NCI-H524 (cell line): ENCODE measurements around the gene KCNH3.
A peak's percentile ranks its signal among the peaks of the same experiment; 100 is the strongest.

Experiments used
- DNase-seq, 2 experiments: peaks; one replicate each; lab custom pipeline; 2025; lab: John Stamatoyannopoulos, UW

KCNH3 gene

DNA sequence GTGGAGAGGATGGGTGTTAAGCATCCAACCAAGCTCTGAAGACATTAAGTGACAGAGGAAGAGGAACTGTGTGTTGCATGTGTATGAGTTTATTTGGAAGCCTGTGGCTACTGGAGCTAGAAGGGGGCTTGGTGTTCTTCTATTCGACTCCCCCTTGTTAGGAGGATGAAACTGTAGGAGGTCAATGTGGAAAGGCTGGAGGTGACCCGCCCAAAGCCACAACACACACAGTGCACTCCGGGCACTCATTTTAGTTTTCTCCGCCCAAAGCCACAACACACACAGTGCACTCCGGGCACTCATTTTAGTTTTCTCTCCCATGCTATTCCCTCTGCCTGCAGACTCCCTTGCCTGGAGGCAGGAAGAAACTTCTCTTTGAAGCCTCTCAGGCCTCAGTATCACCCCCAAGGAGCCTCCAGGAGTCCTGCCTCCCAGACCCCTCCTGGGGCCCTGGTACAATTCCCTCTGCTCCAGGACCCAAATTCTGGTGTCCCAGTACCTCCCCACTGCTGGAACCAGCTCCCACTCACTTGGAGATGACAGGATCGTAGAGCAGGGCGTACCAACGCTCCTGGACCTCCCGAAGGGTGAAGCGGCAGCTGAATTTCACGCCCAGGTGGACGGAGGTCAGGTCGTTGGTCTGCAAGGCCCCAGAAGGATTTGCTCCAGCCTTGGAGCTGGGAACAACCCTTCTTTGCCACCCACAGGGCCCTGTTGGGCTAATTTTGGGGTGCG is 25.3 kb downstream of the KCNH3 start:
- no peak for DNase-seq

DNA sequence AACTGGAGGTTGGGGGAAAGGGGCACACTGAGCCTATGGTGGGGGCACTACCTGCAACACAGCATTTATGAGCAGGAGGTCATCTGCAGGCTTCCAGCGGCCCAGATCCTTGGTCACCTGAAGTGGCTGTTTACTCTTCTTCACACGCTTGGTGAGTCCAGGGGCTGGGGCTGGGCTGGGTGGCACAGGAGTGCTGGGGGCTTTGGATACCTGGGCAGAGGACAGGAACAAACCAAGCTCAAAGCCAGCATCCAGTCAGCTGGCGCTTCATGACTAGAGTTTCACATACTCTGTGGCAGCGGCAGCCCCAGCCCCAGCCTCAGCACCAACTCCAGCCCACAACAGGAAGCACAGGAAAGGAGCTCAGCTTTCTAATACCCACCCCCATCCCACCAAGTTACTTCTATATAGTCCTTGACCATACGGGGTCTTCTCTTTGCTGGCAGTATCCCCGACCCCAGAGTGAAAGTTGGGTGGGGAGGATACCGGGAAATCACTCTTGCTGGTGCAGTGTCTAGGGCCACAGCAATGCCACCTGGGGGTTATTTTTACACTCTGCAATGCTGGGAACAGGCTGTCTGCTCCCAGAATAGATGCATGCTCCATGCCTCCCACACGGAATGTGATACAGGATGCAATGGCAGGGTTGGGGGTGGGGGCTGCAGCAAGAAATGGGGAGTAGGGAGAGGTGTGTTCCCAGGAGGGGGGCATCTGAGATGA is 26.0 kb downstream of the KCNH3 start:
- DNase-seq = no peak

DNA sequence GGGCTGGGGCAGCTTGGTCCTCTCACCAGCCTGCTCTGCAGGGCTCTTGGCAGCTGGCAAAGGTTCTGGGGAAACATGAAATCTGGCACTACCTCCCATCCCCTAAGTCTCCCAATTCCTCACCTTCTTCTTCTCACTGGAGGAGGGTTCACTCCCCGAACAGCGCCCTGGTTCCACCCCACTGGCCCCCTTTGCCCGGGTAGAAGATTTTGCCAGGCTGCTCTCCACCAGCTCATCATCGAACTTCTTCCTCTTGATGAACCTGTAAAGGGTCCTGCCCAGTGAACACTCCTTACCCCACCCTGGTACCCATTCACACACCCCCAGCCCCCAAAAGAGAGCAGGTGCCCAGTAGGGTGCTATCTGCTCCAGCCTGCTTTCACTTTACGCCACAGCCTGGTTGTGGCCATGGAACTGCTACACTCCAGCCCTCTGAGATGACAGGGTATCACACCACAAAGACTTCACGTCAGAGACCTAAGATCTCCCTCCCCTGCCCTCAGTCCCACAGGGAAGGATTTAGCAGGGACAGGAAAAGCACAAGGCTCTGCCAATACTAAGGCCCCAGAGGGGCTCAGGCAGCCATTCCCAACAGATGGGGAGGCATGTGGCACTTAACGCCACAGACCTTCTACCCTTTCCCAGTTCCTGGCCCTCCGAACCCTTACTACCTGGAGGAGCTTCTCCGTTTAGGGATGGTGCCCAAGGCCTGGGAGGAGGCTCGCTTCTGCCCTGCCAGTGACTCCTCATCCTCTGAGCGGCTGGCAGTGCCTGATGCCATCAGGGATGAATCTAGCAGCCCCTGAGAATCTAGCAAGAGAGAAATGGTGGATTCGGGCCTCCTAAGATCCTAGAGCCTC is 26.8 kb downstream of the KCNH3 start:
- DNase-seq = no peak

DNA sequence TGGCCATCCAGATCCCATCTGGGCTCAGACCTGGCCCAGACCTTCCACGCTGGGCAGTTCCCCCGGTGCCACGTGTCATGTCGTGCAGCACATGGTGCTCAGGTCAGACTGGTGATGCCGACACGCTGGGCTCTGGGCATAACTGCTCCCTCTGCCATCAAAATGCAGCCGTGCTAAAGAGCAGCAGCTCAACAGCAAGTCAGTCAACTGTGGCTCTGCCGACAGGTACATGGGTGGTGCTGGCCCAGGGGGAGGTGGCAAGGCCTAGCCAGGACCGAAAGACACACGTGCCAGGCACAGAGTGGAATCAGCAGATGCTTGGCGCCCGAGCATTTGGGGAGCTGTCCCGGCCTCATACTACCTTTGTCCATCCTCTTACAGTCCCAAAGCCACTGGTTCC is 27.5 kb downstream of the KCNH3 start:
- no peak for DNase-seq

DNA sequence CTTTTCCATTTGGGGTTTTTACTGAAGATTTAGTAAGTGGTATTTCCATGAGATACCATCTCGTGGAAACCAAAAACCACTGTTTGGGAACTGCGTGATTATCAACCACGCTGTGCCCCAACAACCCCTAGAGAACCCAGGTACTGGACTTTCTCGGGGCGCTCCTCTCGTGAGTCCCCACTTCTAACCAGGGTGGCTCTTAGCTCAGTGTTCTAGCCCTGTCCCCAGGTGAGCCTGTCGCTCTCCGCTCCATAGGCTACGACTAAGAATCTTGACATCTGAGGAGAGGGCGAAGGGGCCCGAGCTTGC is 28.4 kb downstream of the KCNH3 start:
- no peak for DNase-seq

DNA sequence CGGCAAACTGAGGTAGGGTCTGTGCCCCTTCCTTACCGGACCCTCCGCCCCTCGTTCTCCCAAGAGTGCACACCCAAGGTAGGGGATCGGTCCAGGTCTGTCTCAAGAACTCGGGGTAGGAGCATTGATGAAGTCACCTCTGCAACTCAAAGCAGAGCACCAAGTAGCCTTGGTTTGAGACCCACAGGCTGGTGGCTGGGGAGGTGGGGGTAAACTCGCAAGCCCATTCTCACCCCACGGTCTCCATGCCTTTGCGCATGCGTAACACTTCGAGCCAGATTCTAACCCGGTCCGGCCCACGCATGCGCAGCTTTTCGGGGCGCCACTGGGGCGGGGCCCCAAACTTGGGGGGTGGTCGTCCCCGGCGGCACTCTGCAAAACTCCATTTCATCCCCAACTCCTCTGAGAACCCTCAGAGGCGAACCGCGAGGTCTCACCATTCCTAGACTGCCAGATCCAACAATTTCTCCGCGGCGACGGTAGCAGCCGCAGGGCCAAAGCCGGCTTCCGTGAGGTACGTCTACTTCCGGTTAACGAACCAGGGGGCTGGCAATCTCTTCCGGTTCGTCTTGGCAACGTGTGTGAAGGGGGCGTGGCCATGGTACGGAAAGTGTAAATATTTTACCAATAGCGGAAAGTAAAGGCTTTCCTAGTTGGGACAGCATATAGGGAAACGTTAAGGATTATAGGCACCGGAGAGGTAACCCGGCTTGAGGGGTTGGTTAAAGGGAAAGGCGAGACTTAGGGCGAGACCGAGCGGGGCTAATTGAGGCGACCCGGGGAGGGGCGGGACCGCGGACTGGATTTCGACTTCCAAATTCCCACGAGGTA is 29.0 kb downstream of the KCNH3 start, which contains the start of gene MCRS1:
MCRS1 (minus strand) TSS at position 532 of the 831 bp plus-strand sequence. CDS start 1,411 bp downstream, outside the sequence.
- DNase-seq = peak; percentile 63 to 84

DNA sequence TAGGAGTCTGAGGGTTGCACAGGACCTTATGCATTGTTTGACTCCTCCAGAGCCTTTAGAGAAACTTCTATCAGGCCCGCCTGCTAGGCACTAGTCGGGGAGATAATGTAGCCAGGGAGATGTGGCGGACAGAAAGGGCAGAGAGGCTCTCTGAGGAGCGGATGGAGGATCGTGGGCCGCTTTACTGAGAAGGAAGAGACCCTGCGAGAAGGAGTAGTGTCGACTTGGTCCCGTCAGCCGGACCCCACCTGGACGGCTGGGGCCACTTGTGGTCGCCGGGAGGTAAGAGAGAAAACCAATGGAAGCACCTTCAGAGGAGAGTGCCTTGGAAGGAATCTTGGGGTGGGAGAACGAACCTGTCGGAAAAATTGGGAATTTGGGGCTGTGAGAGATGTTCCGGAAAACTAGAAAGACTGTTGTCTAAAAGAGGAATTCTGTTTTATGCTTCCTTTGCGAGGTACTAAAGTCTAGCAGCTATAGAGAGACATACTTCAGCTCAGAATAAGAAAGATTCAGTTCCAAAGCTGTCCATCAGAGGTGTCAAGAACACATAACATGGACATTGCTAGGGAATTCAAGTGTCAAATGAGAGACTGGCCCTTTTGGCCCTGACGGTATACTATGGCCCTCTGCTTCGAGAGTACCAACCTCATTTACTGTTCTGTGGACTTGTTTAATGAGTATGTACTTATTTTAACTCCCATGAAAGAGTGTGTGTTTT is 29.8 kb downstream of the KCNH3 start:
- DNase-seq = peak in 1 of 2 experiments; percentile 8

DNA sequence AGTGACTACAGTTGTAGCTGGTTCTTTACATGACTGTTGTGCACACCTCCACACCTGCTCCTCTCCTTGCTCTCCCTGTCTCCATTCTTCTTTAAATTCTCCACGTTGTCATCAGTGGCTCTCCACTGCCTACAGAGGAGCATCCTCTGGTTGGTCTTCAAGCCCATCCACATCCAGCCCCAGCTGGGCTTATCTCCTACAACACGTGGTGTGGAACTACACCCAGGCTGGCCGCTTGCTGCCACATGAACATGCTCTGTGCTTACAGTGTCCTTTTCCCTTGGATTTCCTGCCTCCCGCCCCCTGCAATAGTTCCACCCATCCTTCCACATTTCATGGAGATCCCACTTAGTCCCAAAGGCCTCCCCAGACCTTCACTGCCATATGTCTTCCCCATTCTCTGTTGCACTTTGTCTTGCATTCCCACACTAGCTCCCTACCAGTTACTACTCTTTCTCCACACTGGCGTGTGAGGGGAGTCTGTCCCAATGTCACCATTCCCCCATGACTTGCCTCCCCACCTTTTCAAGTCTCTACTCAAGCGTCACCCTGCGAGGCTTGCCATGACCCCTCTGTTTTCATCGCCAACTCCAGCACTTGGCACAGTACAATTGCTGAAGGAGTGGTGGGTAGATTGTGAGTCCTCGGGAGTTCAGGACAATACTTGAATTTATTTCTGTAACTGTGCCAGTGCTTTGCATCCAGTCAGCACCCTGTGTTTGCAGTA is 38.9 kb downstream of the KCNH3 start:
- no peak for DNase-seq

DNA sequence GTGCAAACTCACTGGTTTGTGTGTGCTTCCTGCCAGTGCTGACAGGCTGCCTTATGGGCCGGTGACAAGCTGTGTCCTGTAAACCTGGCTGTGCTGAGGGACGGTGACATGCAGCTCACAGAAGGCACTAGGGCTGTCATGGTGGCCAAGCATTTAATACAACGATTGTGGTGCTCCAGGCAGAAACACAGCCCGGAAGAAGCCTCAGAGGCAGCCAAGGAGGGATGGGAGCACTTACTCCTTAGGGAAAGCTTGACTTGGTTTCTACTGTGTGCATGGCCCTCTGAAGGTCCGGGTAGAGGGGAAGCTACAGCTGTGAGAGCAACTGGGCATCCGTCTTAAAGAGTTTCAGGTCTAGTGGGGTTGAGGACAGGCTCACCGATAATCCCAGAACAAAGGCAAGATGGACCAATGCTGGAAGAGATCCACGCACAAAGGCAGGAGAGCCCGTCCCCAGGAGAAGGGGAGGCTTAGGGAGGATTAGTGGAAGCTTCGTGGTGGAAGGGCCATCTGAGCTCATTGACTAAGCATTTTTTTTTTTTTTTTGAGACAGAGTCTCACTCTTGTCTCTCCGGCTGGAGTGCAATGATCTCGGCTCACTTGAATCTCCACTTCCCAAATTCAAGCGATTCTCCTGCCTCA is 39.8 kb downstream of the KCNH3 start:
- DNase-seq = peak; percentile 31 to 69

DNA sequence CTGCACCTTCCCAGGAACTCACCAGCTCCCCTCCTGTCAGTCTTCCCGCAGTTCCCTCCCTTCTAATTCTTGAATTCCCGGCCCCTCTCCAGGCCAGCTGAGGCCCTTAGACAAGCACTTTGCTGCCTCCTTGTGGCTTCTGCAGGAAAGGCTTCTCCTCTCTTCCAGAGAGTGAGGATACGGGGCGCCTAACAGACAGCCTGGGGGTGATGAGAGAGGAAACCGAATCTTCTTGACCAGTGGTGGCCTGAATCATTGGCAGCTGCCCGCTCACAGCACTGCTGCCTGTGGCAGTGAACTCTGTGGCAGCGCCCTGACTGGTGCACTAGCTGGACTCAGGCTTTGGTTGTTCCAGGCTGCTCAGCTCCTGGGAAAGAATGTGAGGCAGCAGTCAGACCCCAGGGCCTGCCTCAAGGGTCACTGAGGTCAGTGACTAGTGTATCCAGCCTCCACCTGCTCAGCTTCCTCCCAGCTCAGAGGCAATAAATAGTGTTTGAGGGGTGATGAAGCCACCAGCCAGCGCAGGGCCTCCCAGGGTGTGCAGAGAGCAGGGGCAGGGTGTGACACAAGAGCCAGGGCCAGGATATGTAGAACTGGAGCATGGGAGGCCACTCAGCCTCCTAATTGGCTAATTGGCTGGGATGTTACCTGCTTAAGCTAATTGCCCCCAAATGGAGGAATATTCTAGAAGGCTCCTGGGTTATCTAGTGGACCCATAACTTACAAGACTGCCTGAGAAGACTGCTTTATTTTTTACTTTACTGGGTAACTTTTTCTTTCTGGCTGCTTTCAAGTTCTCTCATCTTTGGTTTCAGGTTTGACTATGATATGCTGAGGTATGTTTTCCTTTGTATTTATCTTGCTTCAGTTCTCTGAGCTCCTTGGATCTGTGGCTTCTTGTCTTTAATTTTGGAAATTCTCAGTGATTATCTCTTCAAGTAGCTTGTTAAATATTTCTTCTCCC is 42.0 kb downstream of the KCNH3 start:
- DNase-seq = peak; percentile 57 to 88

DNA sequence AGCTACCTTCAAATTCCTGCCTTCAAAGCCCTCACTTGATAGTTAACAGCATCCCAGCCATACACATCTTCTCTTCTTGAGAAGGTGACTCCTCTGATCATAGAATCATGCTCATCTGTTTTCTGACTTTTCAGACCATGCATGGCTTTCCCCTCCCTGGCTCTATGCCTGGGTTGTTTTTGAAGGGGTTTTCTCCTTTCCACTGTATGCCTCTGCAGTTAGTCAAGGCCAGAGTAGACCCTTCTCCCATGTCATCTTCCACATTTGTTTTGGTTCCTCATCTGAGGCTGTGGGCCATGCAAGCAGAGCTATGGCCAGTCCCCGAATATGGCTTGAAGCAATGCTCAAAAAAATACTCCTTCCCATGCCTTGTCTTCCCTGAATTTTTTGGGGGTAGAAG is 43.4 kb downstream of the KCNH3 start:
- no peak for DNase-seq

DNA sequence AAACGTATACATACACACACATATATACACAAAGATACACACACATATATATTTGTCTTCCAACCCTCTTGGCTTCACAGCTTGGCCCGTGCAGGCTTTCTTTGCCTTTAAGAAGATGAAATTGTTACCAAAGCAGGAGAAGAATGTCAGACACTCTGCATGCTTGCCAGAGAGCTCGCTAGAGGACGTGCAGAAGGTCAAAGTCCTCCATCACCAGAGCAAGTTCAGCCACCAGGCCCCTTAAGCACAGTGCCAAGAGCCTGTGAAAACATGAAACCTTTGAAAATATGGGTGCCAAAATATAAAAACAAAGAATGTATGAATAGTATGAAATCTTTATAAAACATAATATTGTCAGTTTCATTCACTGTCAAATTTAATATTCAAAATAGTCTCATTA is 44.0 kb downstream of the KCNH3 start:
- DNase-seq = no peak

DNA sequence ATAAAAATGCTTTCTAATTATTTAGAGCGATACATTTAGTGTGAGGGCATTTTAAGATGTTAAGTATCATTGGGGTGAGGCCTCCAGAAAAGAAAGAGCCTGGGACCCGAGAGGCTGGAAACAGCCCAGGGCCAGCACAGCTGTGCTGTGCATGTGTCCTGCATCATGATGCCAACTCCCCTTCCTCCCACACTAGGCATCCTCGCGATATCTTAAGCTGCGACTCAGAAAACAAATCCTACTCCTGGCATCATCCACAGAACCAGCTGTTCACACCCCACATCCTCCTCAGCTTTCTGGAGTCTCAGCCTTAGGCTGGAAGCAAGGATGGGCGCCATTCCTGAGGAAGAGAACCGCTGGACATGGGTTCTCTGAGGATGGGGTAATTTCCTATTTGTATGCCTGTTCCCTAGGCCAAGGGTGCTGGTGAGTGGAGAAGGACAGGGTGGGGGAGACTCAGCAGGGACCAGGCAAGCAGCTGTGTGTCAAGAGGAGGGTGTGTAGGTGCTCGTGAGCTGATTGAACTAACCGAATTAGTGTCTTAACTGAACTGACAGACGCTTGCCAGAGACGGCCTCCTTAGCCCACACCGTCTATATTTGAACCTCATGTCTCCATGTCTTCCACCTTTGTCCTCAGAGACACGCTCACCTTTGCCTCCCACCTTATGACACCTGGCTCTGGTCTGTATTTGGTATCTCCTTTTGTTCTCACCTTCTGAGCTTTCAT is 44.7 kb downstream of the KCNH3 start:
- peak in 1 of 2 experiments; percentile 36 for DNase-seq

DNA sequence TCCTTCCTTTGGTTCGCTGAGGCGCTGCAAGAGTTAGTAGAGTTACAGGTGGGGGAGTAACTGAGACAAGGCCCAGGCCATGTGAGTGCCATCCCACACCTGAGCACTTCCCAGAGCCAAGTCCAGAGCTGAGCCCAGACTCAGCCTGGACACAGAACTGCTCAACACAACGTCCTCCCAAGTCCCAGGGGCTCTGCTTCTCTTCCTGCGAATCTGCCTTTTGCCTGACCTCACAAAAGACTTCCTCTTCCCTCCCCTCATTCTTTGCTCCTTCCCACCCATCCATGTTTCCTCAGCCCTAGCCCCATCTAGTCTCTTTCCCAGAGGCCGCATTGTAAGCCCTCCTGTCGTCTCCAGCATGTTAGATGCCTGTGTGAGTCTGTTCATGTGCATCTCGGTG is 45.8 kb downstream of the KCNH3 start:
- DNase-seq = no peak

DNA sequence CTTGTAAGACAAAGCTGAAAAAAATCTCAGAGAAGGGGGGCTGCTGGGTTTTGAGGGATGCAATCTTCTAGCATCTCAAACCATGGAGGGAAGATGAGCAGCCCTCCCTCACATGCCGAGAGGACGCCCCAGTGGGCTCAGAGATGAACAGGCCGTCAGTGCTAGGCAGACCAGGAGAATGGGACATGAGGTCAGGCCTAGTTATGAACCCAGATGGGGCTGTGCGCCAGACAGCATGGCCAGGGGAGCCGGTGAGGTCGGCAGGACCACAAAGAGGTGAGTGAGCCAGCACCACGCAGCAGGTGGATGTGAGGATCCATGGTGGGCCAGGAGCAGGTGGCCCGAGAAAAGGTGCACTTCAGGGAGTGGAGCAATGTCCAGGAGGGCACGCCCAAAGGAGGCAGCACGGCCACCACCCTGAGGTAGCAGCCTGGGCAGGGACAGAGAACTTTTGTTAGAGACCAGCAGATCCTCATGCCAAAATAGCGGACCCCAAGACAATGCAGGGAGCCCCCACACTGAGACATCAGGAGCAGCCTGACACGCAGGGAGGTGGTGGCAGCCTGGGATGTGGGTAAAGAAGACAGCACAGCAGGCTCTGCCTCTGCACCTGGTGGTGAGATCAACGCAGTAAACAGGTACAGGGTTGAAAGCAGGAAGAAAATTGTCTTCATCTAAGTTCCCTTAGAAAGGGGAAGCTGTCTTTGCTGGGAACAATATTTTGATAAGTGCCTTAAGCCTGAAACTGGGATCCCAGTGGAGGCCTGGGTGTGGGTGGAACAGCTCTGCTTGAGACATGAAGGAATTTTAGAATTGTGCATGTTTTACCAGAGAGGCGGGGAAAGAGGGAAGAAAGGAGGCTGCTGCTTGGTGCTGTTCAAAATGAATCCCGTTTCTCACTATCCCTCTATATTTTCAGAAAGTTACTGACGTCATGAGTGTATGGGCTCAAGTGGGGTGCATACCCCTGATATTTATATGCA is 46.9 kb downstream of the KCNH3 start:
- no peak for DNase-seq

DNA sequence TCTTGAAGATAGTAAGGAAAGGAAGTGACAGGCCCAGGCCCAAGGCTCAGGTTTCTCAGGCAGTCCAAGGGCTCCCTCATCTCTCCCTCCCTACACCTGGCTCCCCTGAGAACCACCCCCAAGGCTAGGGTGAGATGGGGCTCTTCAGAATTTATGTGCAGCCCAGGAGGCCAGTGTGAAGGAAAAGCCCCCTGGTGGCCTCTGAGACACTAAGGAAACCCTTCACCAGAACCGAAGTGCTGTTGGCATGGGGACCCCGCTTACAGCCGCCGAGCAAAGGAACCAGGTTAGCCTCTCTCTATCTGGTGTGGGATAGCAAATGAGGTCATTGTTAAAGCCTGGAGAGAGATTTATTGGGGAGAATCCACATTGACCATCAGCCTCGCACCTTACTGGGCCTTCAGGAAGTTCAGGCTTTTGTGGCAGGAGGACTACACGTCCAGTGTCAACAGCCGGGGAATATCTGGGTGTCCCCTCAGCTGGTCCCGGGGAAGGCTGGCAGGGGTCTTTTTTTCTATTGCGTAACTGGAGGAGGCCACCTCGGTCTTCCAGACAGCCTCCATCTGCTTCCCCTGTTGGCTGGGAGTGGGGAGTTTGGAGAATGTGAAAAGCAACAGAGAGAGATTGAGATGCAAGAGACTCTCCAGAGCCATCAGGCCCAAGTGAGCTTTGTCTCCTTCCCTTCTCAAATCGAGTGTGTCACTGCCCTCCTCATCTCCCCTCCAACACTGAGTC is 48.5 kb downstream of the KCNH3 start:
- DNase-seq = no peak
